CD14-positive monocyte (primary cell): ENCODE measurements around the gene TOPBP1. TPM values are rescaled to one million over a fixed set of nuclear protein-coding genes. Genes with fewer than 3 reads are reported as not detected.

Experiments used
- DNase-seq, 3 donors: peaks; one replicate each; pipeline ENCODE4 v3.0.0-alpha.2; 2011 to 2022
- H2AFZ ChIP-seq: 2 replicates; pipeline ENCODE4 v1.6.0; 2012; ENCODE audit warnings: mild to moderate bottlenecking, low read depth, low read length, inconsistent platforms; ENCODE audit not compliant: insufficient read depth, poor library complexity, severe bottlenecking
- H3K27ac ChIP-seq, 2 donors: 1 replicate in 1 of 2; 2 replicates in 1 of 2; pipeline ENCODE4 v1.5.1; 2012 to 2013; ENCODE audit warnings: low read length in 2 of 2, control low read depth in 1 of 2, inconsistent platforms in 1 of 2, low read depth in 1 of 2, mild to moderate bottlenecking in 1 of 2
- H3K27me3 ChIP-seq, 2 donors: one replicate each; pipeline versions ENCODE4 v1.6.0 to v1.6.1; 2011 to 2013; ENCODE audit warnings: low read length in 2 of 2; ENCODE audit not compliant: control insufficient read depth in 2 of 2, insufficient read depth in 2 of 2
- H3K36me3 ChIP-seq, 2 donors: replicated peaks in 1 of 2; 1 replicate in 1 of 2; 2 replicates in 1 of 2; pipeline versions ENCODE4 v1.5.1 to v1.6.1; 2012 to 2013; ENCODE audit warnings: low read length in 2 of 2, control low read depth in 1 of 2, inconsistent platforms in 1 of 2, mild to moderate bottlenecking in 1 of 2; ENCODE audit not compliant: insufficient read depth in 2 of 2, control insufficient read depth in 1 of 2
- H3K4me1 ChIP-seq, 2 donors: 1 replicate in 1 of 2; 2 replicates in 1 of 2; pipeline versions ENCODE4 v1.5.1 to v1.6.1; 2012 to 2013; ENCODE audit warnings: low read length in 2 of 2, control low read depth in 1 of 2, inconsistent platforms in 1 of 2, mild to moderate bottlenecking in 1 of 2, moderate library complexity in 1 of 2; ENCODE audit not compliant: insufficient read depth in 2 of 2, control insufficient read depth in 1 of 2
- H3K4me2 ChIP-seq: replicated peaks from 2 replicates; pipeline ENCODE3; 2012; ENCODE audit warnings: low read length, moderate library complexity, mild to moderate bottlenecking; ENCODE audit not compliant: poor library complexity, severe bottlenecking; ENCODE audit errors: extremely low read depth
- H3K4me3 ChIP-seq, 3 experiments: fragments of 200-600 bp in 1 of 3; sonication (generic) in 1 of 3; replicated peaks in 1 of 3; 1 replicate in 2 of 3; 2 replicates in 1 of 3; pipeline ENCODE4 v1.5.1; 2011 to 2013; ENCODE audit warnings: low read length in 3 of 3, mild to moderate bottlenecking in 3 of 3, control low read depth in 2 of 3, low read depth in 2 of 3, inconsistent platforms in 1 of 3, moderate library complexity in 1 of 3
- H3K79me2 ChIP-seq: 2 replicates; pipeline ENCODE4 v1.6.0; 2012; ENCODE audit warnings: mild to moderate bottlenecking, control low read depth, inconsistent platforms, low read length, moderate library complexity; ENCODE audit not compliant: insufficient read depth
- H3K9ac ChIP-seq: 2 replicates; pipeline ENCODE4 v1.6.0; 2017; ENCODE audit warnings: low read length, mild to moderate bottlenecking; ENCODE audit not compliant: insufficient read depth, poor library complexity, severe bottlenecking
- H3K9me3 ChIP-seq, 2 donors: replicated peaks in 1 of 2; 1 replicate in 1 of 2; 2 replicates in 1 of 2; pipeline versions ENCODE4 v1.5.1 to v1.6.1; 2012 to 2013; ENCODE audit warnings: low read length in 2 of 2, control low read depth in 1 of 2; ENCODE audit not compliant: control insufficient read depth in 1 of 2, insufficient read depth in 1 of 2
- H4K20me1 ChIP-seq: 2 replicates; pipeline ENCODE4 v1.6.0; 2012; ENCODE audit warnings: mild to moderate bottlenecking, low read length, control low read depth, moderate library complexity; ENCODE audit not compliant: insufficient read depth
- H3K27ac Mint-ChIP-seq, 7 donors: one replicate each; pipeline ENCODE4 v1.8.0; 2020; ENCODE audit warnings: mild to moderate bottlenecking in 7 of 7, mixed read lengths in 7 of 7, moderate library complexity in 6 of 7, inconsistent platforms in 2 of 7
- H3K27me3 Mint-ChIP-seq, 3 donors: one replicate each; pipeline ENCODE4 v1.8.0; 2021 to 2022; ENCODE audit warnings: low read depth in 3 of 3, mild to moderate bottlenecking in 3 of 3, mixed read lengths in 3 of 3, moderate library complexity in 3 of 3, inconsistent platforms in 1 of 3
- H3K36me3 Mint-ChIP-seq, 2 donors: one replicate each; pipeline ENCODE4 v1.8.0; 2020; ENCODE audit warnings: mixed read lengths in 2 of 2, inconsistent platforms in 1 of 2, mild to moderate bottlenecking in 1 of 2
- H3K4me1 Mint-ChIP-seq: one replicate; pipeline ENCODE4 v1.8.0; 2020; ENCODE audit warnings: mild to moderate bottlenecking, mixed read lengths
- H3K4me3 Mint-ChIP-seq, 2 donors: one replicate each; pipeline ENCODE4 v1.8.0; 2020; ENCODE audit warnings: mild to moderate bottlenecking in 2 of 2, mixed read lengths in 2 of 2, moderate library complexity in 1 of 2
- H3K9me3 Mint-ChIP-seq, 7 donors: one replicate each; pipeline ENCODE4 v1.8.0; 2020 to 2022; ENCODE audit warnings: mixed read lengths in 7 of 7, mild to moderate bottlenecking in 6 of 7, moderate library complexity in 6 of 7, inconsistent platforms in 2 of 7
- WGBS: methylation state at CpG from one replicate; pipeline ENCODE4 v1.1.5; 2013; ENCODE audit warnings: missing lambda C conversion rate; ENCODE audit not compliant: insufficient coverage; 5-methylcytosine and 5-hydroxymethylcytosine counted together
- intact Hi-C, 2 donors: fragments of 100-400 bp; cut with micrococcal nuclease; formaldehyde crosslinking; loops; one replicate each; pipeline versions ENCODE4 v1.15.0 to v1.15.1; 2023
- polyA plus RNA-seq, 3 donors: library from polyadenylated mRNA; depleted of rRNA in 1 of 3; unstranded in 2 of 3; stranded (reverse) in 1 of 3; fragments of 300-500 nt in 2 of 3; fragments of >200 nt in 1 of 3; fragmentation: Illumina TruSeq in 2 of 3; gene quantifications; 1 replicate in 2 of 3; 2 replicates in 1 of 3; pipeline ENCODE4 v1.2.3, GENCODE V29; 2012 to 2021
- TF ChIP-seq, protein P1 (sequence below): fragments of 200-600 bp; IDR thresholded peaks from one replicate; pipeline ENCODE4 v1.8.0; 2022; ENCODE audit warnings: antibody characterized with exemption, mild to moderate bottlenecking

The TOPBP1 gene
- polyA plus RNA-seq, 3 donors, result 4.9 to 24.3 (median 7.0) TPM

DNA sequence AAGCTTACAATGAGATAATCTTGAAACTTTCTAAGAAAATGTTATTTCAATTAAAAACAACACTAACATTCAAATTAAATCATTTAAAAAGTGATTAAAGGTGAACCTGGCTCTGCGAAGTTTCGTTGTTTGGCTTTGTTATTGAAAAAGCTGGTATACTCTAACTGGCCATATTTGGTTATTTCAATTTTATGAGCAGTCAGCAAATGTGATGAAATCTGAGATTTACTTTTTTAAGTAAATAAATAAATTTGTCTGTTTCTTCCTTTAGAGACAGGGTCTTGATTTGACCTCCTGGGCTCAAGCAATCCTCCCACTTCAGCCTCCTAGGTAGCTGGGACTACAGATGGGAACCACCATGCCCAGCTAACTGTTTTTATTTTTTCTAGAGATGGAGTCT, 50.2 kb downstream of the TOPBP1 start:
- TF ChIP-seq, protein P1, sequence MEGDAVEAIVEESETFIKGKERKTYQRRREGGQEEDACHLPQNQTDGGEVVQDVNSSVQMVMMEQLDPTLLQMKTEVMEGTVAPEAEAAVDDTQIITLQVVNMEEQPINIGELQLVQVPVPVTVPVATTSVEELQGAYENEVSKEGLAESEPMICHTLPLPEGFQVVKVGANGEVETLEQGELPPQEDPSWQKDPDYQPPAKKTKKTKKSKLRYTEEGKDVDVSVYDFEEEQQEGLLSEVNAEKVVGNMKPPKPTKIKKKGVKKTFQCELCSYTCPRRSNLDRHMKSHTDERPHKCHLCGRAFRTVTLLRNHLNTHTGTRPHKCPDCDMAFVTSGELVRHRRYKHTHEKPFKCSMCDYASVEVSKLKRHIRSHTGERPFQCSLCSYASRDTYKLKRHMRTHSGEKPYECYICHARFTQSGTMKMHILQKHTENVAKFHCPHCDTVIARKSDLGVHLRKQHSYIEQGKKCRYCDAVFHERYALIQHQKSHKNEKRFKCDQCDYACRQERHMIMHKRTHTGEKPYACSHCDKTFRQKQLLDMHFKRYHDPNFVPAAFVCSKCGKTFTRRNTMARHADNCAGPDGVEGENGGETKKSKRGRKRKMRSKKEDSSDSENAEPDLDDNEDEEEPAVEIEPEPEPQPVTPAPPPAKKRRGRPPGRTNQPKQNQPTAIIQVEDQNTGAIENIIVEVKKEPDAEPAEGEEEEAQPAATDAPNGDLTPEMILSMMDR, result no peak
- H3K4me2 ChIP-seq, result no peak overlapping the region
- no peak overlapping the region for H2AFZ ChIP-seq
- H3K27me3 ChIP-seq, result no peaks in the 10 kb centered on the region
- H3K9me3 ChIP-seq, result no peaks in the 10 kb centered on the region
- Mint-ChIP-seq H3K36me3 (peaks cover 72 to 83% of the 10 kb centered on the region in 2 donors), H3K27ac (no peak overlapping the region), H3K27me3 (no peaks in the 10 kb centered on the region), H3K9me3 (no peaks in the 10 kb centered on the region), H3K4me1 (no peaks in the 10 kb centered on the region), H3K4me3 (no peak overlapping the region)
- no peak overlapping the region for H3K27ac ChIP-seq
- no peak overlapping the region for H3K9ac ChIP-seq
- no peaks in the 10 kb centered on the region for H3K4me1 ChIP-seq
- no peak for DNase-seq
- no peak overlapping the region for H3K4me3 ChIP-seq
- H3K36me3 ChIP-seq, result peaks cover 67 to 90% of the 10 kb centered on the region in 2 donors
- H3K79me2 ChIP-seq, result no peaks in the 10 kb centered on the region
- intact Hi-C loops, result loop anchor here in 1 of 2 donors (10.0 kb wide), 1 partner anchor 1087 kb away; no protein-coding TSS in a partner anchor
- no CpG with 5 or more reads among the region's 2 CpGs for WGBS
- H4K20me1 ChIP-seq, result no peaks in the 10 kb centered on the region

DNA sequence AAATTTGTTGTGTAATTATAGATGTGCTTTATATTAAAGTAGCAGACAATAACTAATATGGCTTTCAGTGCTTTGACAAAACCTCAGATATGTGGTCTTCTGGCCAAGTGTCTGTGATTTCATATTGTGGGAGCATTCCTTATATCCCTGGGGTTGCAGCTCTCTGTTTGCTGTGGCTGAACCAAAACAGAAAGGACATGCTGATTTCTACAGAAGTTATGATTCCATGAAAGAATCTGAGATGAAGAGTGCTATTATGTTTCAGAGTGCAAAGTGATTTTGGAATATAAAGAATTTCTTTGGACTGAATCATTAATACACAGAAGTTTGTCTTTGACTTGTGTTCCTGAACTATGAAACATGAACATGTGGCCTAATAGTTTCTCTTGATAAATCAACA, 51.7 kb downstream of the TOPBP1 start:
- Mint-ChIP-seq H3K9me3 (no peaks in the 10 kb centered on the region), H3K4me3 (no peak overlapping the region), H3K27ac (no peak overlapping the region), H3K27me3 (no peaks in the 10 kb centered on the region), H3K36me3 (peaks cover 71 to 76% of the 10 kb centered on the region in 2 donors), H3K4me1 (no peaks in the 10 kb centered on the region)
- intact Hi-C loops, result loop anchor here in 1 of 2 donors (10.0 kb wide), 1 partner anchor 1085 kb away; no protein-coding TSS in a partner anchor
- Histone ChIP-seq H3K79me2 (no peaks in the 10 kb centered on the region), H4K20me1 (no peaks in the 10 kb centered on the region), H3K27me3 (no peaks in the 10 kb centered on the region), H3K4me1 (no peaks in the 10 kb centered on the region), H3K9me3 (no peaks in the 10 kb centered on the region), H3K9ac (no peak overlapping the region), H2AFZ (no peak overlapping the region), H3K27ac (no peak overlapping the region), H3K36me3 (peaks cover 68 to 93% of the 10 kb centered on the region in 2 donors), H3K4me3 (no peak overlapping the region), H3K4me2 (no peak overlapping the region)
- TF ChIP-seq, protein P1, result no peak
- no peak for DNase-seq
